HT1080 (cell line): ENCODE measurements around the gene NTM. TPM values are rescaled to one million over a fixed set of nuclear protein-coding genes. Genes with fewer than 3 reads are reported as not detected.

Source experiments
- DNase-seq: peaks from one replicate; pipeline ENCODE4 v3.0.0-alpha.2; 2015; ENCODE audit warnings: low read depth
- total RNA-seq: library from RNA; depleted of rRNA; stranded (reverse); fragments of >200 nt; shearing (Covaris generic); gene quantifications from 2 replicates; pipeline ENCODE4 v1.2.3, GENCODE V29; 2014

The NTM gene
- total RNA-seq, 1 experiment from 2014 or later: 65.7 TPM

DNA sequence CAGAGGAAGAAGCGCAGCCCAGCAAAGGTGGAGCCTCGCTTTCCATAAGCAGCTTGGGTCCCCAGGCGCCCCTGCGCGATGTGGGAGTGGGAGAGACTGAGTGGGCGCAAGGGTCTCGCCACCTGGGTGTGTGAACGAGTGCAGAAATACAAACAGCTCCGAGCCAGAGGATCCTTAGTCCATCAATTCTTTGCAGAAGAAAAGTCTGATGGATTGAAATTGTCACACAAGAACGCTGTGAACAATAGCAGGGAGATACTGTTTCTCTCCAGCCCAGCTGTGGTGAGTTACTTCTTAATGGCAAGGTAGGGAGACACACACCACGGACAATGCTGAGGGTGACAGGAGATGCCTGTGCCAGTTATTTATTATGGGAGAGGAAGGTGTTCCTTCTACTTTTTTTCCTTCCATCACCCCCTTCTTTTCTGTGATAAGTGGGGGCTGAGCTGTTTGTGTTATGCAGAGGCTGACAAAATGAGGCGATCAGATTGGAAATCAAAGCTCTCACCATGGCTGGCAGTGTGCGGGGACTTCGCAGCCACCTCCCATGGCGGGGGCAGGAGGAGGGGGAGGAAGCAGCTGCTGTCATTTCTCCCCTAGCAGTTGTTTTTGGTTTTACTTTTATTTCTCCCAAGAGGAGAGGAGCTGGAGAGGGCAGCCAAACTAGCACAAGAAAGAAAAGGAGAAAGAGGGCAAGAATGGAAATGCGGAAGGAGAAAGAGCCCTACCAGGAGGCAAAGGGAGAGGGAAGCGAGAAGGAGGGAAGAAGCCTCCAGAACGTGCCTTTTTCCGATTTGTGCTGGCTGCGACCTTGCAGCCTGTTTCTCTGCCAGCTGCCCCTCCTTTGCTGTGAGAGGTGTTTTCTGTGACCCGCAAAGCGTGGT is 755.8 kb downstream of the NTM start:
- peak; percentile 21 for DNase-seq

DNA sequence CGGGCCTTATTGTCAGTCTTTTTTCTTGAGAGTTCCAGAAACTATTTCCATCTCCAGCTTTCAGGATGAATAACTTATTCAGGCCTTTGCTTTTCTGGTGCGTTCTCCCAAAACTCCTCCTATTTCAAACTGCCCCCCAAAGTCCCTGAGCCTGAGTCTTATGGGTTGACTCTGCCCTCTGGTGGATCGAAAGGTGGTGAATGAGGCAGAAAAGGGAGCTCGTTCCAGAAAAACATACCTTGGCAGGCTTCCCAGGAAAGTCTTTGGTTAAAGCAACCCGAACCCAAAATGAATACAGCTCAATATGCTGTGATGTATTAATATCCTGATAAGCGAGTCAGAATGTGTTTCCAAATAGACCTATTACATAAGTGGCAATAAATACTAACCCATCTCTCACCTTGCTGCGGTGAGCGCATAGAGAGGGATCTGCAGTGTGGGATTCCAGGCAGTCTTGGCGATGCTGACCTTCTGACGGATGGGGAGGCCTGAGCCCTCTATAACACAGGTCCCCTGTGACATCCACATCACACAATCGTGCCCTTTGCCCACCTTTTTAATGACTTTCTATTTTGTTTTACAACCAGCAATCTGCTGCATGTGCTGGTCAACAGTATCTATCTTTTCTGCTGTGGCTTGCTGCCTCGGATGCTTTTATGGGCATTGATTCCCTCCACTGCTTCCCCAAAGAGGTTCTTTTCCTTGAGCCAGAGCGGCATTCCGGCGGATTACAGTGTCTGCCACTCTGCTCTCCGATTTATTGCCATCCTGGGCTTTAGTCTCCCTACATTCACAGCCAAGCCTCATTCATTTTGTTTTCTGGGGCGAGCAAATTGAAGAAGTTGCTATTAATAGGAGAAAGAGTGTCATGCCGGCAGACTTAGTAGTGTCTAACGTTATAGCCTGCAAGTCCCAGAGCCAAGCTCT is 756.8 kb downstream of the NTM start:
- DNase-seq: peak; percentile 75

DNA sequence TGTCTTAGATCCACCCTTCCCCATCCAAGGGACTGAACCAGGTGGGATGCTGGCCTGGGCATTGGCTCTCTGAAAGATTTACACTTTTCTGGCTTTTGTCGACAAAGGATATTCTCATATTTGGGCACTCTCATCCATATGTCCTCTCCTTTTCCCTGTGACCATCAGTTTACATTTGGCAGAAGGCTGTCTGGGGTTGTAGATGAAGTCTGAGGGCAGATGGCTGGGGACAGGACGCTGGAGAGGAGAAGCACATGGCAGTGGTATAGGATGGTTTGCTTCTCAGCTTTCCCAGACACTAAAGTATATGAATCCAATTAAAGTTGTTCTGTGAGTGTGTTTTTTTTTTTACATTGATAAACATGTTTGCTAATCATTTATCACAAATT is 757.5 kb downstream of the NTM start:
- DNase-seq: no peak

DNA sequence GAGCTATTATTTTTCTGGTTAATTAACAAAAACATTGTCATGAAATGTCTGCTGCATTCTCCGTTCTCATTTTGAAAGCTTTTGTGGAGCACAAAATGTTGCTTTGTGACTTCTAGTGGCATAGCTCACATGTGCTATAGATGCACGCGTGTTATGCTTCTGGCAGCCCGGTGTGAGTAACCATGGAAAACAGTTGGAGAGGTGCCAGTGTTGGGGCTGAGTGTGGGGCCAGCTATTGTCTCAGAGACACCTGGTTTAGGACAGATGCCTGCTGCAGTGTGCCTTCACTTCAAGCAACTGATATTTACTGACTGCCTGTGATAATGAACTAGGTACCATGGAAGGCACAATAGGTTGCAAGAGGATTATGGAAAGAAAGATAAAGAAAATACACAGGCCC is 760.6 kb downstream of the NTM start:
- no peak for DNase-seq

DNA sequence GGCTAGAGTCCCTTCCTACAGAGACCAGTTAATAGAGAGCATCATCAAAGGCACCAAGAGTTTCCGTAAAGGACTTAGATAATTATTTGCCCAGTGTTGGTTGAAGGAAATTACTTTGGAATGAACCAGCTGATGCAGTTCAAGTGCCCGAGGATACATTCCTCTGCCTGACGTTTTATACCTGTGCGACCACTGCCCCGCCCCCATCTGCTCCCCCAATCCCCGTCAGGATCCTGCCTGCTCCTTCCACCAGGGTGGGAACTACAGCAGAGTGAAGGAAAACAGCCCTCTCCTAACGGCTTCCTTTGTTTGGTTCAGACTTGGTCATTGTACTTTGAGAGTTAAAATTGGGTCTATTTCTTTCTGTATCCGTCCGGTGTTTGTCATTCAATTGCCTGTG is 761.5 kb downstream of the NTM start:
- DNase-seq: no peak

DNA sequence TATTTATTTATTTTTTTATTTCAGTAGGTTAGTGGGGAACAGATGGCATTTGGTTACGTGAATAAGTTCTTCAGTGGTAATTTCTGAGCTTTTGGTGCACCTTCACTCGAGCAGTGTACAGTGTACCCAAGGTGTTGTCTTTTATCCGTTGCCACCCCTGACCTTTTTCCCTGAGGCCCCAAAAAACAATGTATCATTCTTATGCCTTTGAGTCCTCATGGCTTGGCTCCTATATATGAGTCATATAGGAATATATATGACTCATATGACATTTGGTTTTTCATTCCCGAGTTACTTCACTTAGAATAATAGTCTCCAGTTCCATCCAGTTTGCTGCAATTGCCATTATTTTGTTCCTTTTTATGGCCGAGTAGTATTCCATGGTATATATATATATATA is 763.9 kb downstream of the NTM start:
- peak; percentile 87 for DNase-seq

DNA sequence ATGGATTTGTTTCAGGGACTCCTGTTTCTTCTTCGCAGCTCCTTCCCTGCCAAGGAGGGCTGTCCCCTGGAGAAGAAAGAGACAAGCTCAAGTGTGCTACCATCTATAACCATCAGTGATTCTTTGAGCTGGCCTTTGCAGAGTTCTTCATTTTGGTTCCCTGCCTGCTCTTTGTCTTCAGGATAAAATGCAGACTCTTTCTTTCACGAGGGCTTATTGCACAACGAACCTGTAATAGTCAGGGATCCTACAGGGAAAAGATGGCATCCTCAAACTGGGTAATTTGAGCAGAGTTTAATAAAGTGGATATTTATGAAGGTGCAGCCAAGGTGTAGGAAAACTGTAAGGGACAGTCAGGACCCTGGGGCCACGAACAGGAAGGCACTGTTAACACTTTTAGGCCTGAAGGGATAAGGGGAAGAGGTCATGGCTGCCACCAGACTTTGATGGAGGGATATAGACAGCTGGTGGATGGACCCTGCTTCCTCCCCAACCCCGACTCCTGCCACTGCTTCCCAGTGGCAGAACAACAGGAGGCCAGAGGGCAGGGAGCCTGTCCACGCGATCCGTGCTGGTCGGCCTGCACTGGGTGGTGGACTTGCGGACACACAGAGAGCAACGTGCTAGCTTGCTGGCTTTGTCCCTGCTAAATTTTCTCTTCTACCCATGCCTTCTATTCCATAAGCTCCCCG is 767.0 kb downstream of the NTM start:
- DNase-seq: no peak

DNA sequence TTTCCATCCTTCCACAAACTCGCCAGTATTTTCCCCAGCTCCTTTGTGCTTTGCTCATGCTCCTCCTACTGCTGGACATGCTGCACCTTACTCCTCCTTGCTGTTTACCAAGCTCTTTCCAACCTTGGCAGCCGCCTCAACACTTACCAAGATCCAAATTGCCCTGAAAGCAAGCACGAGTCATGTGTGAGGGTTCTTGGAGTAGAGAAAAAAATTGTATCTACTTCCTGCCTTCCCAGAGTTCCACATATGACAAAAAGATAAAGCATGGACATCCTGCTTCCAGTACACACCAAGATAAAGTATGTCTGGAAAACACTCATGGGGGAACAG is 767.5 kb downstream of the NTM start:
- peak; percentile 78 for DNase-seq

DNA sequence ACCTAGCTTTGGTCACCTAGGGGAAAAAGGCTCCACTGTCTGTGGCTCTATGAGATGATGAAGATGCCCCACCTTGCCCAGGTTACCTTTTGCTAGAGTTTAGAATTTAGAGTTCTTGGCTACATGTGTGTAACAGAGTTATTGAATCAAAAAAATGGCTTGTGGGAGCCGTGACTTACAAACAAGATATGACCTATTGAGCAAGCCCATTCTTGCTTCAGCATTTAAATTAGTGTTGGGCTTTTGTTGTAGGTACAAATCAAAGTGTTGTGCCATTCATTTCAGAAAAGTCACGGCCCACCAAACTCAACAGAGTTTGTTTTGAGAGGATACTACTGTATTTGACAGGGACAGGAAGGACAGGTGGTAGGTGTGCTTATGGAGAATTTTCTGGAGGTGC is 768.8 kb downstream of the NTM start:
- DNase-seq: no peak

DNA sequence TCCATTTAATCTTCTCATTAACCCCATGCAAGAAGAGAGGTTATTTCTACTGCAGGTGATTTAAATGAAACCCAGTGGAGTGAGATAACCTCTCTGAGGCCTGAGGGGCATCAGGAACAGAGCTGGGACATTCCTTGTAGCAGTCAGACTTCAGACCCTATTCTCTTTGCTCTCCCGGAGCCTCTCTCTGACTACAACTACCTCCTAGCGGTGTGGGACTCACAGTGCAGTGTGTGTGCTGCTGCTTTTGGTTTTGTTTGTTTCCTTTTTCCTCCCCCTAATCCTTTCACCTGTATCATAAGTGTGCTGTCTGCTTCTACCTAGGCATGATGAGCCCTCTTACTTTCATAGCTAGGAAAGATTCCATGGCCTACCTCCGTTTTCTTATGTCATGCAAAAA is 769.6 kb downstream of the NTM start:
- no peak for DNase-seq

DNA sequence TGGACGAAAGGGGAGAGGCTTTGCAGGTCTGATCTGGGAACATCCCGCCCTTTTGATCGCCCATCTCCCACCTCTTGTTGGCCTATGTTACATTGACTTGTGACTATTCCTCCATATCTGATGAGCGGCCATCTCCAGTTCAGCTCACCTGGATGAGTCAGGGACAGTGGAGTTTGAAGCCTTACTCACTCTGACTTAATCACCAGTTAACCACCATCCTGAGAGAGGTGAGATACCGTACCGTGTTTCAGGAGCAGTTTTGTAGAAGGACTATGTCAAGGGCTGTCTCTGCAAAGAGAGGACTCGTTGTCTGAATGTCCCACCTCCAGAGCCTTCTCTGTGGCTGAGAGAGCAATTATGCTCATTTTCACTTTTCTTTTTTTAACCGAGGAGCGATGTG is 771.7 kb downstream of the NTM start:
- DNase-seq: no peak

DNA sequence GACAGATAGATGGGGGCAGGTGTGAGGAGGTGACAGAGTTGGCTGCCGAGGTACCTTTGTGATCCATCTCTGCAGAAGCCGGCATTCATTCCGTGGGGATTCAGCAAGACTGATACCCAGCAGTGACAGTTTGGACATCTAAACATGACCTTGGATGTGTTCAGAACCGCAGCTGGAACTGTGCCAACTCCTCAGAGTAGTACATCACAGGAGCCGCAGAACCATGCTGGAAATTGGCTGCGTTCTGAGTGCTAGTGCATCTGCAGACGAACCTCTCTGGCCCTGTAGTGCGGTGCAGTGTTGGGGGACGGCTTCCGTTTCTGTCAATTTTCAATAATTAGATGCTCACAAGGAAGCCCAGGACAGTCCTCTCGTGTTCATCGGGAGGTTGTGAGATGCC is 772.1 kb downstream of the NTM start:
- no peak for DNase-seq

DNA sequence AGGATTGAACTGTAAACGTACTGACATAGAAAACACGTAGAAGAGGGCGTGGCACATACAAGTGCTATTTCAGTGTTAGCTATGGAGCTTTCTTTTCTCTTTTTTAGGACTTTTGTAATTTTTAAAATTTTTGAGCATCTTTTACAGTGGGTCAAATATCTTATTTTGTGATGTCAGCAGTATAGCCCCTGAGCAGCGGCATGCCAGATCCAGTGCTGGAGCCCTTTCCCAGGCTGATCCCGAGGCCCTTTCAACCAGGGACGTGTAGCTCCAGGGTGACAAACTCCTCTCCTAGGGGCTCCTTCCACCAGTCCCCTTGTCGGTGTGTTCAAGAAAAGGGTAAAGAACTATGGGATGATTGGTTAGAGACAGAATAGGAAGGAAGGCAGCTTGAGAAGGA is 777.0 kb downstream of the NTM start:
- DNase-seq: no peak

DNA sequence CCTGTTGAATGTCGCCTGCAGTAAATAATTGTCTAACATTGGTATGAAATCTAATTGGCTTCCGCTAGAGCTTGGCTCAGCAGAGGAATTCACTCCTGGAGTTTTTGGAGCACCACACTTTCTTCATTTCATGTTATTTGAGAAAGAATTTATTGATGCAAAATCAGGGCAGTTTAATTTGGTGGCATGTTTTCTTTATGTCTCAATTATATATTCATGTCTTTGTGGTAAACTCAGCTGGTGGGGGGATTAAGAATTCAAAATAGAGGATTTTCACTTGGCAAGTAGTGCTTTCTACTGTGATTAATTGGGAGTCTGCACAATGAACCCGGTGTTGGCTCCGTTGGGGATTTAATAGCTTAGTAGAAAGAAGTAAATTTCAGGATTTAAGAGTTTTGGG is 784.4 kb downstream of the NTM start:
- no peak for DNase-seq

DNA sequence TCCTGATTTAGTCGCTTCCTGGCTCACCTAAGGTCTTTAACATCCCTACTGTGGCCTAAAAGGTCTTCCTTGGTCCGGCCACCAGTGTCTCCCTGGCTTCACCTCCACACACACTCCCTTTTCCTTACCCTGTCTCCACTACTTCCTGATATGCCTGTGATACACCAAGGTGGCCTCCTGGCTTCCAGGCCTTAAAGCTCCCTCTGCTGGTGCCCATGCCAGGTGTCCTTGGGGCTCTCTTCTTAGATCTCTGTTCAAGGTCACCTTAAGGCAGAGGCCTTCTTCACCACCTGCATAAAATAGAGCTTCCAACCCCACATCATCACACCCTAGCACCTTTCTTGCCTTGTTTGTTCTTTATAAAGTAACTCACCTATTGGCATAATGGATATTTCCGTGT is 787.7 kb downstream of the NTM start:
- DNase-seq: peak; percentile 57

DNA sequence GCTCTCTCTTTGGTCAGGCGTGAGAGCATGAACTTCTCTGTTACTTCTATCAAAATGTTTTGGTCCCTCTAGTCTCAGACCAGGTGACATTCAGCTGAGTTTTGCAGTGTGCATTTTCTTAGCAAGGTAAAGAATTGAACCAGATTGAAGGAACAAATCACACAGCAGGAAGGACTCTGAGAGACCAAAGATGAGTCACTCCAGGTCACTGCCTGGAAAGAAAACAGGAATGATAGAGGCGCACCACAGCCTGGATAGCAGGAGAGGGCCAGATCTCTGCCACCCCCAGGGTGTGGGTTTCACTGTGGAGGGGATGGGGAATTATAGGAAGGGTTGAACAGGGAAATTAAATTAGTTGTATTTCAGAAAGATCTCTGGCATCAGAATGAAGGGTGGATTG is 788.3 kb downstream of the NTM start:
- DNase-seq: peak; percentile 70

DNA sequence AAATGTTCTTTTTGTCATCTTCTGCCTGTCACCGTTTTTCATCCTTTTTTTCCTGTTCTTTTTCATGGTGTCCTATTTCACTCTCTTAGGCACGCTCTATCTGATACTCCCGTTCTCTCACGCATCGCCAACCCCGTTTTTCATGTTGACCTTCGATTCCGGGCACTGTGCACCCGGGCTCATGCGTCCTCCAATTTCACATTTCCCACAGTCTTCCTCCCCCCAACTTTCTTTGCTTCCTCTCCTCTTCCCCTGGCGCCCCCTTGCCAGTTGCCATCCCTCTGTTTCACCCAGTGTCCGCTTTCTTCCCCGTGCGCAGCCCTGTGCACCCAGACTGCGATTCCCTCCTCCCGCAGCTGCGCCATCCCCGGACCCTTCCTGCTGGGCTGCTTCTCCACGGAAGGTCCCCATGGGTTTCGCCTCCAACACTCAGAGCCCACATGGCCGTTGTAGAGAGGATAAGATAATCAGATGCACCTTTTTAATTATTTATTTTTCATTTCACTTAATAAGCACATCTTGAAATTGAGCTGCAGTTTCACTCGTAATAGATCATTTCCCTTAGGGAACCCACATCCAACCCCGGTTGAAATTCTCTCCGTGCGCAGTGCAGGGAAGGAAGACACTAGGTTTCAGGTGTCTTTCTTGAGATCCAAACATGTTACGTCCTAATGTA is 791.1 kb downstream of the NTM start:
- DNase-seq: no peak

DNA sequence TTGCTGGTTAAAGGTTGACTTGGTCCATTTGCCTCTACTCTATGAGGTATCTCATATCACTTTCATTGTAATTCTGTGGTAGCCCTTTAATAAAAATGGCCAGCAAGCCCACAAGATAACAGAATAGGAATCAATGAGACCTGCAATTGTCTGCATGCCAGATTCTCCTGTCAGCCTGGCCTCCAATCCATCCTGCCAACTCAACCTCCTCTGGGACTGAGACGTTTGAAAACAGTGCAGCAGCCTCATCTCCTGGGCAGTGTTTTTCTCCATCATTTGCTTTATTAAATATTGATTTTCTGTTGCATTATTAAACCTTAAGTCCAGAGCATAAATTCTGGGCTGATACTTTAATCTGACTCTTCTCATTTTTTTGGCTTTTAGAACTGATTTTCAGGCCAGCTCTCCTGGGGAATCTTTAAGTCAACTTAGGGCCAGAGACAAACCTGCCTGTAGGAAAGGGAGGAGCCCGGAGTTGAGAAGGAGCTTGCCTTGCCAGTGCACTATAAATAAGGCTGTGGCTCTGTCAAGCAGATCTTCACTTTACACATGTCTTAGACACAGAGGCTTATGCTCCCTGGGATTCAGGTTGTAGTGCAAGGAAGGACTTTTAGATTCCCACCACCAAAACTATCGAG is 798.0 kb downstream of the NTM start:
- no peak for DNase-seq

DNA sequence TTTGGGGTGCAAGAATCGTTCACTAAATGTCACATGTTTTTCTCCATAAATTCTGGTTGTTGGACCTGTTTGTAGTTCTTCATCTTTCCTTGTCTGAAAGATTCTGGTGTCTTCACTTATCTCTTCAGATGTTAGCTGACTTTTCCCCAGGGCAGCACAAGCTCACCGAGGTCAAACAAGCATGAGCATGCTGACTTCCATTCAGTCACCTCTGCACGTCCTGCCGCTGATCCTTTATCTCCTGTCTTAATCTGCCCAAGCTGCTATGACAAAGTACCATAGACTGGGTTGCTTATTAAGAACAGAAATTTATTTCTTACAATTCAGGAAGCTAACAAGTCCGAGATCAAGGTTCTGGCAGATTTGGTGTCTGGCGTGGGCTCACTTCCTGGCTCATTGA is 800.6 kb downstream of the NTM start:
- no peak for DNase-seq

DNA sequence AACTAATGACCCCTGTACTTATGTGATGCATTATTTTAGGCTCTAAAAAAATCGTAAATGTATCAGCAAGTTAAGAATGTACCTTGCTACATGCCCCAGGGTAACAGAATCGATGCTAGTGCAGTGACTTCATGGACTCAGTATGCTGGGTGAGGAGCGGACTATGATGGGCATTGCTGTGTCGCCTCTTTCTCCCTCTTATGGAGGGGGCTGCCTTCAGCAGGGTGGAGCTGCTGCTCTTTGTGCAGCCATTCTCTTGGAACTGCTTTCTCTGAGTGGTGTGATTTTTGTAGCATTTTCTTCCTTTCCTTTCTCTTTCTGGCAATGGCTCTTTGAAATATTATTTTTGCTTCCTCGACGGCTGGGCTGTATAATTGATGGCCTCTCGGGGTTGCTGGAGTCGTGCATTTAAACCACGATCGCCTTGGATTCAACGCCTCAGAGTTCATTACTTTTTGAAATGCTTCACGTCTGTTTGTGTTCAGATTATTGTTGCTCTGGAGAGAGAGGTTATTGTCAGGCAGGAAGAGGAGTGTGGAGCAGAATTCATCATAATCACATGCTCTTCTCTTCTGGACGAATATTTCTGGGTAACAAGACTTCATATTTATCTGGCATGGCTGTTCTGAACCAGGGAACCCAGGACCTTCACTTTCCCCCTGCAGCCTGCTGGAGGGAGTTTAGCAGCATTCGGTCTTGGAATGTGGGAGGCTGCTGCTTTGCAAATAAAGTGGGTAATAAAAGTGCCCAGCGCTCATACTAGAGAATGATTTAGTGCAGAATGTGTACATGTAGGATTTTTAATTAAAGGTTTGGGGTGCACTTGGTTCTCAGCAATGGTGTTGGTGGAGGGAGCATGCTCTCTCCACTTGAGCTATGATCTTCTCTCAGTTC is 804.2 kb downstream of the NTM start:
- DNase-seq: no peak
